ENCODE data around the gene INTS11.

GRCh38 chr1:1359664-1360468, 35.4 kb upstream of the INTS11 start:
- TF ChIP-seq CTCF (conservative IDR thresholded peaks at IDR 0.05; ENCODE audit: low read depth in 2 of 2) (no peak), STAT1 (IDR thresholded peaks at IDR 0.05; ENCODE audit: unreplicated experiment) (no peak), POLR2AphosphoS5 (IDR thresholded peaks at IDR 0.05; ENCODE audit: low read depth) (no peak), EZH2phosphoT487 (IDR thresholded peaks at IDR 0.05; ENCODE audit: unreplicated experiment) (no peak), EZH2 (IDR thresholded peaks at IDR 0.05; ENCODE audit: low read depth, unreplicated experiment) (no peak), JUNB (IDR thresholded peaks at IDR 0.05; ENCODE audit: unreplicated experiment) (no peak), ZNF331 (CRISPR knock-in tag; IDR thresholded peaks at IDR 0.05; ENCODE audit: low read depth) (no peak), CREB1 (CRISPR knock-in tag; IDR thresholded peaks at IDR 0.05; ENCODE audit: low read depth) (no peak), REST (IDR thresholded peaks at IDR 0.05; ENCODE audit: unreplicated experiment) (no peak)

All from GM23338 (cell line).